Ishikawa (cell line): ENCODE data around the gene METTL8.

Experiments used
- CEBPB ChIP-seq: IDR thresholded peaks from 2 replicates; pipeline ENCODE4 v1.6.1; 2012
- CREB1 ChIP-seq: IDR thresholded peaks from 2 replicates; pipeline ENCODE4 v1.6.1; 2012; ENCODE audit warnings: low read depth
- EGR1 ChIP-seq: IDR thresholded peaks from 2 replicates; pipeline ENCODE4 v1.6.1; 2012
- EP300 ChIP-seq: IDR thresholded peaks from 2 replicates; pipeline ENCODE4 v1.6.1; 2012; ENCODE audit warnings: borderline replicate concordance
- FOXM1 ChIP-seq: IDR thresholded peaks from 2 replicates; pipeline ENCODE4 v1.6.1; 2012; ENCODE audit warnings: low read depth, borderline replicate concordance
- NFIC ChIP-seq: IDR thresholded peaks from 2 replicates; pipeline ENCODE4 v1.6.1; 2012
- RAD21 ChIP-seq: IDR thresholded peaks from 2 replicates; pipeline ENCODE4 v1.6.1; 2012; ENCODE audit warnings: low read depth
- TAF1 ChIP-seq: IDR thresholded peaks from 2 replicates; pipeline ENCODE4 v1.6.1; 2012; ENCODE audit warnings: low read depth, mild to moderate bottlenecking
- TCF12 ChIP-seq: IDR thresholded peaks from 2 replicates; pipeline ENCODE4 v1.6.1; 2012; ENCODE audit warnings: low read depth
- TEAD4 ChIP-seq: IDR thresholded peaks from 2 replicates; pipeline ENCODE4 v1.6.1; 2012
- YY1 ChIP-seq: IDR thresholded peaks from 2 replicates; pipeline ENCODE4 v1.6.1; 2012; ENCODE audit warnings: low read depth
- ZBTB7A ChIP-seq: IDR thresholded peaks from 2 replicates; pipeline ENCODE4 v1.6.1; 2012; ENCODE audit warnings: low read depth
- TF ChIP-seq, protein P1 (sequence below): IDR thresholded peaks from 2 replicates; pipeline ENCODE4 v1.6.1; 2012; ENCODE audit warnings: low read depth, mild to moderate bottlenecking
- TF ChIP-seq, protein P2 (sequence below): IDR thresholded peaks from 2 replicates; pipeline ENCODE4 v1.6.1; 2012
- TF ChIP-seq, protein P3 (sequence below): IDR thresholded peaks from 2 replicates; pipeline ENCODE4 v1.6.1; 2012

The METTL8 gene

DNA sequence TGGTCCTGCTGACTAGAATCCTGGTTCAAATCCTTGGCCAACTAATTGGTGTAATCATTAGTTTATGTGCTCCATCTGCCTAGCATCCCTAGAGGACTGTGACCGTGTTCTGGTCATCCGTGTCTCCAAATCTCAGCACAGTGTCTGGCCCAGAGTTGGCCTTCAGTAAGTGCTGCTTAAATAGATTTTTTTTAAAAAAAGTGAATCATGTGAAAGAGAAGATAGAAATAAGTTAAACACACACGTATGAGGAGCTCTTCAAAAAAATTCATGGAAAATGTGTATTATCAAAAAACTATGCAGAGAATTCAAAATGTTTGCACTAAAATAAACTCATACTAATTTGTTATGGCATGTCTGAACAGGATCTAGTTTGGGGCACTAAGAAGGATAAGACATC lies 143.8 kb downstream of the METTL8 start:
- TF ChIP-seq YY1 (no peak), CREB1 (no peak), NFIC (no peak), TAF1 (no peak), TEAD4 (no peak), CEBPB (no peak), FOXM1 (no peak), EP300 (no peak), TCF12 (no peak), EGR1 (no peak), RAD21 (no peak)
- TF ChIP-seq, protein P1, sequence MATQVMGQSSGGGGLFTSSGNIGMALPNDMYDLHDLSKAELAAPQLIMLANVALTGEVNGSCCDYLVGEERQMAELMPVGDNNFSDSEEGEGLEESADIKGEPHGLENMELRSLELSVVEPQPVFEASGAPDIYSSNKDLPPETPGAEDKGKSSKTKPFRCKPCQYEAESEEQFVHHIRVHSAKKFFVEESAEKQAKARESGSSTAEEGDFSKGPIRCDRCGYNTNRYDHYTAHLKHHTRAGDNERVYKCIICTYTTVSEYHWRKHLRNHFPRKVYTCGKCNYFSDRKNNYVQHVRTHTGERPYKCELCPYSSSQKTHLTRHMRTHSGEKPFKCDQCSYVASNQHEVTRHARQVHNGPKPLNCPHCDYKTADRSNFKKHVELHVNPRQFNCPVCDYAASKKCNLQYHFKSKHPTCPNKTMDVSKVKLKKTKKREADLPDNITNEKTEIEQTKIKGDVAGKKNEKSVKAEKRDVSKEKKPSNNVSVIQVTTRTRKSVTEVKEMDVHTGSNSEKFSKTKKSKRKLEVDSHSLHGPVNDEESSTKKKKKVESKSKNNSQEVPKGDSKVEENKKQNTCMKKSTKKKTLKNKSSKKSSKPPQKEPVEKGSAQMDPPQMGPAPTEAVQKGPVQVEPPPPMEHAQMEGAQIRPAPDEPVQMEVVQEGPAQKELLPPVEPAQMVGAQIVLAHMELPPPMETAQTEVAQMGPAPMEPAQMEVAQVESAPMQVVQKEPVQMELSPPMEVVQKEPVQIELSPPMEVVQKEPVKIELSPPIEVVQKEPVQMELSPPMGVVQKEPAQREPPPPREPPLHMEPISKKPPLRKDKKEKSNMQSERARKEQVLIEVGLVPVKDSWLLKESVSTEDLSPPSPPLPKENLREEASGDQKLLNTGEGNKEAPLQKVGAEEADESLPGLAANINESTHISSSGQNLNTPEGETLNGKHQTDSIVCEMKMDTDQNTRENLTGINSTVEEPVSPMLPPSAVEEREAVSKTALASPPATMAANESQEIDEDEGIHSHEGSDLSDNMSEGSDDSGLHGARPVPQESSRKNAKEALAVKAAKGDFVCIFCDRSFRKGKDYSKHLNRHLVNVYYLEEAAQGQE, result no peak
- TF ChIP-seq, protein P2, sequence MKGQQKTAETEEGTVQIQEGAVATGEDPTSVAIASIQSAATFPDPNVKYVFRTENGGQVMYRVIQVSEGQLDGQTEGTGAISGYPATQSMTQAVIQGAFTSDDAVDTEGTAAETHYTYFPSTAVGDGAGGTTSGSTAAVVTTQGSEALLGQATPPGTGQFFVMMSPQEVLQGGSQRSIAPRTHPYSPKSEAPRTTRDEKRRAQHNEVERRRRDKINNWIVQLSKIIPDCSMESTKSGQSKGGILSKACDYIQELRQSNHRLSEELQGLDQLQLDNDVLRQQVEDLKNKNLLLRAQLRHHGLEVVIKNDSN, result no peak
- TF ChIP-seq, protein P3, sequence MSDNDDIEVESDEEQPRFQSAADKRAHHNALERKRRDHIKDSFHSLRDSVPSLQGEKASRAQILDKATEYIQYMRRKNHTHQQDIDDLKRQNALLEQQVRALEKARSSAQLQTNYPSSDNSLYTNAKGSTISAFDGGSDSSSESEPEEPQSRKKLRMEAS, result no peak

DNA sequence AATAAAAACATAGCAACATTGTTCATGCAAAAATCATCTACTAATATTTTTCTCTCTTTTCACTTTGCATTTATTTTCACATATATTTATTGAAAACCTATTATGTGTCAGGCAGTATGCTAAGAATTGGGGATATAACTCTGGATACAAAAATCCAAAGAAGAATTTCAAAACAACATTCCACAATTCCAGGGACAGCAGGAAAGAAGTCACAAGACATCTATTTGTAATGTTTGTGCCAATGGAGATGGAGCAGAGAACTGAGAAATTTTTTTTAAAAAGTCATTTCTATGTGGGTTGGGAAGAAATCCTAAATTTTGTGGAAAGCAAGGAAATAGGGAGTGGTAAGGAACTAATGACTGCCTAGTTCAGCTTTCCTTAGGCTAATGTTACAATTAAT lies 144.5 kb downstream of the METTL8 start:
- TF ChIP-seq EGR1, result no peak
- no peak for TF ChIP-seq CREB1
- no peak for TF ChIP-seq CEBPB
- TF ChIP-seq ZBTB7A, result no peak
- no peak for TF ChIP-seq NFIC

DNA sequence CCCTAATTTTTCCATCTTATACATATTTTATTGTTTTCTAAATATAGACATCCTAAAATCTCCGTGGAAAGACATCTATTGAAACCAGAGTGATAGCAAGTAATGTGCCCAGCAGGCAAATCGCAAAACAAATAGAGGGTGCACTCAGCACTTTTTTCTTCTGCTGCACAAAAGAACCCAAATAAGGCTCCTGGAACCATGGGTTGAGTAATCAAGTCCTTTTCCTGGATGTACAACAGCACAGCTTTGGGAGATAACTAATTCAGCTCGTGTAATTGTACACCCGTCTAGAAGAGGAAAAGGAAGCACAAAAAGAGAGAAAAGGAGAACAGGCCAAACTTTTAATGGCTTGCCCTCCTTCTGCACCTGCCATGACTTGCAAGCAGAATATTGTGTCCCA lies 146.2 kb downstream of the METTL8 start:
- no peak for TF ChIP-seq YY1
- TF ChIP-seq FOXM1, result no peak
- no peak for TF ChIP-seq RAD21
- no peak for TF ChIP-seq NFIC
- TF ChIP-seq ZBTB7A, result no peak
- no peak for TF ChIP-seq EGR1
- TF ChIP-seq TCF12, result no peak
- TF ChIP-seq, protein P3, result no peak
- no peak for TF ChIP-seq CREB1
- TF ChIP-seq TEAD4, result no peak
- TF ChIP-seq, protein P2, result no peak
- TF ChIP-seq EP300, result no peak
- TF ChIP-seq CEBPB, result no peak
- TF ChIP-seq, protein P1, result no peak

DNA sequence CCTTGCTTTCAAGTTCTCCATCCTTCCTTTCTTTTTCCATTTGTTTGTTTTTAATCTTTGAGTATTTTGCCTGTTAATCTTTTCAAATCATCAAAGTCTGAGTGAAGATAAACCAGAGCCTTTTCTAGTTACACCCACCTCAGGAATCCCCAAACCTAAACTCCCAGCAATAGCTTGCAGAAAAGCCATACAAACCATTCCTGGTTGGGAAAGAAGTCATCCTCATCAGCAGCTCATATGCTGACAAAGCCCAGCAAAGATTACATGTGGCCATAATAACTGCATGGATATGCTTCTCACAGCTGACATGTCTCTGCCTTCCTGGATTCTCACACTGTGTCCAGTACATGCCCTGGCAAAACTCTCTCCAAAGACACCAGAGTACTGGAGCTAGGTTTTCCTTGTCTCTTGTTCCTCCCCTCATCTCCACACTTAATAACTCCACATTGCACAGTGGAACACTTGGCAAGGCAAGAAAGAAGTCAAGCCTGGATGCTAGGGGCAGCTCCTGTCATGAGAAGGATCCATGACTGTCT lies 146.7 kb downstream of the METTL8 start:
- TF ChIP-seq YY1 (no peak), TAF1 (no peak), EP300 (no peak), RAD21 (no peak), FOXM1 (no peak), CREB1 (no peak), NFIC (no peak), CEBPB (no peak), TEAD4 (no peak)
- TF ChIP-seq, protein P2, result no peak
- TF ChIP-seq, protein P1, result no peak
- TF ChIP-seq, protein P3, result no peak
